Osteocyte (in vitro differentiated cells): ENCODE results near the gene EXD1. TPM values are rescaled to one million over a fixed set of nuclear protein-coding genes. Genes with fewer than 3 reads are reported as not detected.

ENCODE experiments used
- DNase-seq: peaks from one replicate; pipeline ENCODE4 v3.0.0; 2021; ENCODE audit warnings: mixed read lengths; ENCODE audit not compliant: unreplicated experiment; ENCODE audit errors: extremely low spot score
- H3K27ac Mint-ChIP-seq: one replicate; pipeline ENCODE4 v1.8.0; 2021; ENCODE audit warnings: mild to moderate bottlenecking, mixed read lengths; ENCODE audit not compliant: unreplicated experiment
- H3K27me3 Mint-ChIP-seq: one replicate; pipeline ENCODE4 v1.8.0; 2021; ENCODE audit warnings: mixed read lengths; ENCODE audit not compliant: unreplicated experiment
- H3K36me3 Mint-ChIP-seq: one replicate; pipeline ENCODE4 v1.8.0; 2021; ENCODE audit warnings: mixed read lengths; ENCODE audit not compliant: unreplicated experiment
- H3K4me1 Mint-ChIP-seq: one replicate; pipeline ENCODE4 v1.8.0; 2021; ENCODE audit warnings: mixed read lengths; ENCODE audit not compliant: unreplicated experiment
- H3K4me3 Mint-ChIP-seq: one replicate; pipeline ENCODE4 v1.8.0; 2021; ENCODE audit warnings: mild to moderate bottlenecking, moderate library complexity, mixed read lengths; ENCODE audit not compliant: unreplicated experiment
- H3K9me3 Mint-ChIP-seq: one replicate; pipeline ENCODE4 v1.8.0; 2021; ENCODE audit warnings: mixed read lengths; ENCODE audit not compliant: unreplicated experiment
- CTCF ChIP-seq: fragments of 200-600 bp; sonication (generic); IDR thresholded peaks from 2 replicates; pipeline ENCODE4 v1.5.0; 2021; ENCODE audit warnings: antibody characterized with exemption, mild to moderate bottlenecking, moderate library complexity
- total RNA-seq: library from RNA; stranded (reverse); gene quantifications from 2 replicates; pipeline ENCODE4 v1.2.1, GENCODE V29; 2021

The EXD1 gene
- total RNA-seq, 1 donor from 2014 or later, result not detected

GRCh38 chr15:41183581-41183980, 47.0 kb downstream of the EXD1 start:
- no peak for DNase-seq
- Mint-ChIP-seq H3K27ac (peak overlapping the region; percentile 23), H3K27me3 (no peaks in the 10 kb centered on the region), H3K4me1 (peaks cover 24% of the 10 kb centered on the region), H3K4me3 (no peak overlapping the region), H3K36me3 (no peaks in the 10 kb centered on the region), H3K9me3 (no peaks in the 10 kb centered on the region)
- TF ChIP-seq CTCF, result no peak

GRCh38 chr15:41182266-41182665, 48.3 kb downstream of the EXD1 start:
- Mint-ChIP-seq H3K36me3 (no peaks in the 10 kb centered on the region), H3K27ac (no peak overlapping the region), H3K4me3 (no peak overlapping the region), H3K4me1 (peaks cover 24% of the 10 kb centered on the region), H3K27me3 (no peaks in the 10 kb centered on the region), H3K9me3 (no peaks in the 10 kb centered on the region)
- no peak for TF ChIP-seq CTCF
- DNase-seq, result no peak

GRCh38 chr15:41180206-41180789, 50.3 kb downstream of the EXD1 start:
- Mint-ChIP-seq H3K4me3 (no peak overlapping the region), H3K27ac (peak overlapping the region; percentile 12), H3K4me1 (peaks cover 24% of the 10 kb centered on the region), H3K36me3 (no peaks in the 10 kb centered on the region), H3K27me3 (no peaks in the 10 kb centered on the region), H3K9me3 (no peaks in the 10 kb centered on the region)
- DNase-seq, result no peak
- TF ChIP-seq CTCF, result no peak

- no peaks in the 10 kb centered on the region for H3K9me3 Mint-ChIP-seq
- H3K36me3 Mint-ChIP-seq, result no peaks in the 10 kb centered on the region
- no peaks in the 10 kb centered on the region for H3K4me1 Mint-ChIP-seq
- H3K27me3 Mint-ChIP-seq, result peaks cover 5% of the 10 kb centered on the region
- H3K27ac Mint-ChIP-seq, result no peak overlapping the region
- no peak for DNase-seq
- no peak overlapping the region for H3K4me3 Mint-ChIP-seq
- TF ChIP-seq CTCF, result no peak
These were observed 60.8 kb downstream of the EXD1 start for GRCh38 chr15:41169781-41170180.

GRCh38 chr15:41169086-41169485, 61.5 kb downstream of the EXD1 start:
- peaks cover 5% of the 10 kb centered on the region for H3K27me3 Mint-ChIP-seq
- no peaks in the 10 kb centered on the region for H3K9me3 Mint-ChIP-seq
- no peak overlapping the region for H3K4me3 Mint-ChIP-seq
- H3K4me1 Mint-ChIP-seq, result no peaks in the 10 kb centered on the region
- no peaks in the 10 kb centered on the region for H3K36me3 Mint-ChIP-seq
- no peak for TF ChIP-seq CTCF
- DNase-seq, result no peak
- H3K27ac Mint-ChIP-seq, result no peak overlapping the region
